CD14-positive monocyte (primary cell): ENCODE measurements around the gene RNU6-9. TPM values are rescaled to one million over a fixed set of nuclear protein-coding genes. Genes with fewer than 3 reads are reported as not detected.

Experiments used
- DNase-seq, 3 donors: peaks; one replicate each; pipeline ENCODE4 v3.0.0-alpha.2; 2011 to 2022
- H2AFZ ChIP-seq: 2 replicates; pipeline ENCODE4 v1.6.0; 2012; ENCODE audit warnings: mild to moderate bottlenecking, low read depth, low read length, inconsistent platforms; ENCODE audit not compliant: insufficient read depth, poor library complexity, severe bottlenecking
- H3K27ac ChIP-seq, 2 donors: 1 replicate in 1 of 2; 2 replicates in 1 of 2; pipeline ENCODE4 v1.5.1; 2012 to 2013; ENCODE audit warnings: low read length in 2 of 2, control low read depth in 1 of 2, inconsistent platforms in 1 of 2, low read depth in 1 of 2, mild to moderate bottlenecking in 1 of 2
- H3K27me3 ChIP-seq, 2 donors: one replicate each; pipeline versions ENCODE4 v1.6.0 to v1.6.1; 2011 to 2013; ENCODE audit warnings: low read length in 2 of 2; ENCODE audit not compliant: control insufficient read depth in 2 of 2, insufficient read depth in 2 of 2
- H3K36me3 ChIP-seq, 2 donors: replicated peaks in 1 of 2; 1 replicate in 1 of 2; 2 replicates in 1 of 2; pipeline versions ENCODE4 v1.5.1 to v1.6.1; 2012 to 2013; ENCODE audit warnings: low read length in 2 of 2, control low read depth in 1 of 2, inconsistent platforms in 1 of 2, mild to moderate bottlenecking in 1 of 2; ENCODE audit not compliant: insufficient read depth in 2 of 2, control insufficient read depth in 1 of 2
- H3K4me1 ChIP-seq, 2 donors: 1 replicate in 1 of 2; 2 replicates in 1 of 2; pipeline versions ENCODE4 v1.5.1 to v1.6.1; 2012 to 2013; ENCODE audit warnings: low read length in 2 of 2, control low read depth in 1 of 2, inconsistent platforms in 1 of 2, mild to moderate bottlenecking in 1 of 2, moderate library complexity in 1 of 2; ENCODE audit not compliant: insufficient read depth in 2 of 2, control insufficient read depth in 1 of 2
- H3K4me2 ChIP-seq: replicated peaks from 2 replicates; pipeline ENCODE3; 2012; ENCODE audit warnings: low read length, moderate library complexity, mild to moderate bottlenecking; ENCODE audit not compliant: poor library complexity, severe bottlenecking; ENCODE audit errors: extremely low read depth
- H3K4me3 ChIP-seq, 3 experiments: fragments of 200-600 bp in 1 of 3; sonication (generic) in 1 of 3; replicated peaks in 1 of 3; 1 replicate in 2 of 3; 2 replicates in 1 of 3; pipeline ENCODE4 v1.5.1; 2011 to 2013; ENCODE audit warnings: low read length in 3 of 3, mild to moderate bottlenecking in 3 of 3, control low read depth in 2 of 3, low read depth in 2 of 3, inconsistent platforms in 1 of 3, moderate library complexity in 1 of 3
- H3K79me2 ChIP-seq: 2 replicates; pipeline ENCODE4 v1.6.0; 2012; ENCODE audit warnings: mild to moderate bottlenecking, control low read depth, inconsistent platforms, low read length, moderate library complexity; ENCODE audit not compliant: insufficient read depth
- H3K9ac ChIP-seq: 2 replicates; pipeline ENCODE4 v1.6.0; 2017; ENCODE audit warnings: low read length, mild to moderate bottlenecking; ENCODE audit not compliant: insufficient read depth, poor library complexity, severe bottlenecking
- H3K9me3 ChIP-seq, 2 donors: replicated peaks in 1 of 2; 1 replicate in 1 of 2; 2 replicates in 1 of 2; pipeline versions ENCODE4 v1.5.1 to v1.6.1; 2012 to 2013; ENCODE audit warnings: low read length in 2 of 2, control low read depth in 1 of 2; ENCODE audit not compliant: control insufficient read depth in 1 of 2, insufficient read depth in 1 of 2
- H4K20me1 ChIP-seq: 2 replicates; pipeline ENCODE4 v1.6.0; 2012; ENCODE audit warnings: mild to moderate bottlenecking, low read length, control low read depth, moderate library complexity; ENCODE audit not compliant: insufficient read depth
- H3K27ac Mint-ChIP-seq, 7 donors: one replicate each; pipeline ENCODE4 v1.8.0; 2020; ENCODE audit warnings: mild to moderate bottlenecking in 7 of 7, mixed read lengths in 7 of 7, moderate library complexity in 6 of 7, inconsistent platforms in 2 of 7
- H3K27me3 Mint-ChIP-seq, 3 donors: one replicate each; pipeline ENCODE4 v1.8.0; 2021 to 2022; ENCODE audit warnings: low read depth in 3 of 3, mild to moderate bottlenecking in 3 of 3, mixed read lengths in 3 of 3, moderate library complexity in 3 of 3, inconsistent platforms in 1 of 3
- H3K36me3 Mint-ChIP-seq, 2 donors: one replicate each; pipeline ENCODE4 v1.8.0; 2020; ENCODE audit warnings: mixed read lengths in 2 of 2, inconsistent platforms in 1 of 2, mild to moderate bottlenecking in 1 of 2
- H3K4me1 Mint-ChIP-seq: one replicate; pipeline ENCODE4 v1.8.0; 2020; ENCODE audit warnings: mild to moderate bottlenecking, mixed read lengths
- H3K4me3 Mint-ChIP-seq, 2 donors: one replicate each; pipeline ENCODE4 v1.8.0; 2020; ENCODE audit warnings: mild to moderate bottlenecking in 2 of 2, mixed read lengths in 2 of 2, moderate library complexity in 1 of 2
- H3K9me3 Mint-ChIP-seq, 7 donors: one replicate each; pipeline ENCODE4 v1.8.0; 2020 to 2022; ENCODE audit warnings: mixed read lengths in 7 of 7, mild to moderate bottlenecking in 6 of 7, moderate library complexity in 6 of 7, inconsistent platforms in 2 of 7
- WGBS: methylation state at CpG from one replicate; pipeline ENCODE4 v1.1.5; 2013; ENCODE audit warnings: missing lambda C conversion rate; ENCODE audit not compliant: insufficient coverage; 5-methylcytosine and 5-hydroxymethylcytosine counted together
- intact Hi-C, 2 donors: fragments of 100-400 bp; cut with micrococcal nuclease; formaldehyde crosslinking; loops; one replicate each; pipeline versions ENCODE4 v1.15.0 to v1.15.1; 2023
- polyA plus RNA-seq, 3 donors: library from polyadenylated mRNA; depleted of rRNA in 1 of 3; unstranded in 2 of 3; stranded (reverse) in 1 of 3; fragments of 300-500 nt in 2 of 3; fragments of >200 nt in 1 of 3; fragmentation: Illumina TruSeq in 2 of 3; gene quantifications; 1 replicate in 2 of 3; 2 replicates in 1 of 3; pipeline ENCODE4 v1.2.3, GENCODE V29; 2012 to 2021
- TF ChIP-seq, protein P1 (sequence below): fragments of 200-600 bp; IDR thresholded peaks from one replicate; pipeline ENCODE4 v1.8.0; 2022; ENCODE audit warnings: antibody characterized with exemption, mild to moderate bottlenecking

Gene RNU6-9
- polyA plus RNA-seq, 3 donors, result not detected

DNA sequence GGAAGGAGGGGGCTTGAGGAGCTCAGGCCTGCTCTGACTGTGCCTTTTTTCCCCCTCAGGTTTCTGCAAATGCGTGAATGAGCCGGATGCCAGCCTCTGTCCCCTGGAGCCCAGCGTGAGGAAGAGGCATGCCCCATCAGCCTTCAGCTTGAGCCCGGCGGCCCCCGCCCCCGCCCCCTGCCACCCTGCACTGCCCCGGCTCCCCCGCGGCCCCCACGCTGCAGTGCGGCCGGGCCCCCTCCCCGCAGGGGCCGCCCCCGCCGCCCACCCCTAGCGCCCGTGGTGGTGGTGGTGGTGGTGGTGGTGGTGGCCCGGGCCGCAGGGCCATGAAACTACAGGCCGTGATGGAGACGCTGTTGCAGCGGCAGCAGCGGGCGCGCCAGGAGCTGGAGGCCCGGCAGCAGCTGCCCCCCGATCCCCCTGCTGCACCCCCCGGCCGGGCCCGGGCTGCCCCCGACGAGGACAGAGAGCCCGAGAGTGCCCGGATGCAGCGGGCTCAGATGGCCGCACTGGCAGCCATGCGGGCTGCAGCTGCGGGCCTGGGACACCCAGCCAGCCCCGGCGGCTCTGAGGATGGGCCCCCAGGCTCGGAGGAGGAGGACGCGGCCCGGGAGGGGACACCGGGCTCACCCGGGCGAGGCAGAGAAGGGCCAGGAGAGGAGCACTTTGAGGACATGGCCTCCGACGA is 36.1 kb downstream of the RNU6-9 start:
- no peaks in the 10 kb centered on the region for H3K27me3 Mint-ChIP-seq
- peaks cover 7 to 27% of the 10 kb centered on the region in 2 donors for H3K36me3 ChIP-seq
- H3K9me3 Mint-ChIP-seq, result peaks cover 0 to 2% (median 0%) of the 10 kb centered on the region in 7 donors
- peaks cover 16 to 32% of the 10 kb centered on the region in 2 donors for H3K36me3 Mint-ChIP-seq
- H3K27ac Mint-ChIP-seq, result peak overlapping the region in 1 of 7 donors; percentile 76
- no peak overlapping the region for H3K4me3 Mint-ChIP-seq
- H3K4me3 ChIP-seq, result peak overlapping the region in 1 of 3 experiments; percentile 99
- H3K9me3 ChIP-seq, result no peaks in the 10 kb centered on the region
- H3K4me1 ChIP-seq, result peaks cover 53 to 66% of the 10 kb centered on the region in 2 donors
- no peak overlapping the region for H3K9ac ChIP-seq
- no peaks in the 10 kb centered on the region for H3K27me3 ChIP-seq
- peak overlapping the region; percentile 99 for H3K4me2 ChIP-seq
- H3K27ac ChIP-seq, result no peak overlapping the region
- TF ChIP-seq, protein P1, sequence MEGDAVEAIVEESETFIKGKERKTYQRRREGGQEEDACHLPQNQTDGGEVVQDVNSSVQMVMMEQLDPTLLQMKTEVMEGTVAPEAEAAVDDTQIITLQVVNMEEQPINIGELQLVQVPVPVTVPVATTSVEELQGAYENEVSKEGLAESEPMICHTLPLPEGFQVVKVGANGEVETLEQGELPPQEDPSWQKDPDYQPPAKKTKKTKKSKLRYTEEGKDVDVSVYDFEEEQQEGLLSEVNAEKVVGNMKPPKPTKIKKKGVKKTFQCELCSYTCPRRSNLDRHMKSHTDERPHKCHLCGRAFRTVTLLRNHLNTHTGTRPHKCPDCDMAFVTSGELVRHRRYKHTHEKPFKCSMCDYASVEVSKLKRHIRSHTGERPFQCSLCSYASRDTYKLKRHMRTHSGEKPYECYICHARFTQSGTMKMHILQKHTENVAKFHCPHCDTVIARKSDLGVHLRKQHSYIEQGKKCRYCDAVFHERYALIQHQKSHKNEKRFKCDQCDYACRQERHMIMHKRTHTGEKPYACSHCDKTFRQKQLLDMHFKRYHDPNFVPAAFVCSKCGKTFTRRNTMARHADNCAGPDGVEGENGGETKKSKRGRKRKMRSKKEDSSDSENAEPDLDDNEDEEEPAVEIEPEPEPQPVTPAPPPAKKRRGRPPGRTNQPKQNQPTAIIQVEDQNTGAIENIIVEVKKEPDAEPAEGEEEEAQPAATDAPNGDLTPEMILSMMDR, result no peak
- intact Hi-C loops, result loop anchor here in 1 of 2 donors (5.0 to 10.0 kb wide), 2 partner anchors 173 to 315 kb away; partner anchors contain the start of genes ATP5F1D, GPX4 and MIDN
- 96% methylated on average over 24 of the region's 51 CpGs for WGBS
- DNase-seq, result no peak
- peaks cover 71% of the 10 kb centered on the region for H4K20me1 ChIP-seq
- H2AFZ ChIP-seq, result no peak overlapping the region
- peaks cover 55% of the 10 kb centered on the region for H3K4me1 Mint-ChIP-seq
- H3K79me2 ChIP-seq, result peaks cover 96% of the 10 kb centered on the region

DNA sequence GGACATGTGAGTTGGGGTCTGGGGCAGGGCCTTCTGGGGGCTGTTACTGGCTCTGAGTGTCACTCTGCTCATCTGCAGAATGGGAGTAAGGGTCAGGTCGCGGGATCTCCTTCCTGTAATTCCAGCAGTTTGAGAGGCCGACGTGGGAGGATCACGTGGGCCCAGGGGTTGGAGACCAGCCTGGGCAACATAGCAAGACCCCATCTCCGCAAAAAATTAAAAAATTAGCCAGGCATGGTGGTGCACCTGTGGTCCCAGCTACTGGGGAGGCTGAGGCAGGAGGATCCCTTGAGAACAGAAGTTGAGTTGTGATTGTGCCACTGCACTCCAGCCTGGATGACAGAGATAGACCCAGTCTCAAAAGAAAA is 36.6 kb downstream of the RNU6-9 start:
- Histone ChIP-seq H2AFZ (no peak overlapping the region), H3K9ac (no peak overlapping the region), H3K4me2 (no peak overlapping the region), H3K4me1 (peaks cover 53 to 66% of the 10 kb centered on the region in 2 donors), H3K27ac (no peak overlapping the region), H3K27me3 (no peaks in the 10 kb centered on the region), H4K20me1 (peaks cover 76% of the 10 kb centered on the region), H3K36me3 (peaks cover 7 to 28% of the 10 kb centered on the region in 2 donors), H3K9me3 (no peaks in the 10 kb centered on the region), H3K79me2 (peaks cover 97% of the 10 kb centered on the region), H3K4me3 (no peak overlapping the region)
- TF ChIP-seq, protein P1, result no peak
- Mint-ChIP-seq H3K36me3 (peaks cover 16 to 32% of the 10 kb centered on the region in 2 donors), H3K9me3 (peaks cover 0 to 2% (median 0%) of the 10 kb centered on the region in 7 donors), H3K27me3 (no peaks in the 10 kb centered on the region), H3K27ac (peak overlapping the region in 1 of 7 donors; percentile 40), H3K4me1 (peaks cover 58% of the 10 kb centered on the region), H3K4me3 (no peak overlapping the region)
- no peak for DNase-seq
- intact Hi-C loops, result loop anchor here in 1 of 2 donors (5.0 to 10.0 kb wide), 2 partner anchors 172 to 315 kb away; partner anchors contain the start of genes ATP5F1D, GPX4 and MIDN
- WGBS, result 96% methylated on average over 5 of the region's 6 CpGs
